Measurements from ENCODE around the gene NR3C2.

NR3C2 gene

GRCh38 chr4:148369919-148370318 is 72.3 kb downstream of the NR3C2 start:
- no peak overlapping the region for H3K4me3 Mint-ChIP-seq
- no peaks in the 10 kb centered on the region for H3K36me3 Mint-ChIP-seq
- H3K27me3 Mint-ChIP-seq = no peaks in the 10 kb centered on the region
- H3K4me1 Mint-ChIP-seq = peaks cover 8 to 20% of the 10 kb centered on the region in 2 donors
- H3K27ac Mint-ChIP-seq = no peak overlapping the region
- DNase-seq = no peak
- H3K9me3 Mint-ChIP-seq = peaks cover 0 to 1% of the 10 kb centered on the region in 2 donors
- no peak for ATAC-seq (replicated peaks)

DNA sequence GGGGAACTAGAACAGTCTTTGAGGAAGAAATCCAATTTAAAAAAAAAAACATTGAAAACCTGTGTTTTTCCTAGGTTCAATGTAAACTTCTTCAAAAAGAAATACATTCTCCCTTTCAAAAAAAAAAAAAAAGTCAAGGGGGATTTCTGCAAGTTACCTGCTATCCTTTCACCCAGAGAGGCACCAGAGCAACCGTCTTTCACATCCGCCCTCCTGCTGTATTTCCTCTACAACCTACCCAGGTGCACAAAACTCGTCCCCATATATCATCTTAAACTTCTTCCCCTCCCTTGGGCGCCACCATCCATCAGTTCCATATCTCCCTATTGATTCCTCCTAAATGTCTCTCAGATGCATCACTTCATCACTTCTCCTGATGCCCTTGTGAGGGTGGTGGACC is 74.5 kb downstream of the NR3C2 start:
- Mint-ChIP-seq H3K27me3 (no peaks in the 10 kb centered on the region), H3K9me3 (peaks cover 0 to 3% of the 10 kb centered on the region in 2 donors), H3K36me3 (no peaks in the 10 kb centered on the region), H3K27ac (no peak overlapping the region), H3K4me1 (peaks cover 6 to 20% of the 10 kb centered on the region in 2 donors), H3K4me3 (no peak overlapping the region)
- ATAC-seq (replicated peaks) = no peak
- DNase-seq = no peak

- no peaks in the 10 kb centered on the region for H3K27me3 Mint-ChIP-seq
- H3K4me1 Mint-ChIP-seq = peaks cover 6 to 20% of the 10 kb centered on the region in 2 donors
- no peaks in the 10 kb centered on the region for H3K36me3 Mint-ChIP-seq
- H3K27ac Mint-ChIP-seq = no peak overlapping the region
- no peak for ATAC-seq (replicated peaks)
- H3K4me3 Mint-ChIP-seq = no peak overlapping the region
- peaks cover 0 to 3% of the 10 kb centered on the region in 2 donors for H3K9me3 Mint-ChIP-seq
- DNase-seq = no peak
These were observed 76.0 kb downstream of the NR3C2 start for GRCh38 chr4:148366251-148366650.

GRCh38 chr4:148364525-148364924 is 77.7 kb downstream of the NR3C2 start:
- no peaks in the 10 kb centered on the region for H3K36me3 Mint-ChIP-seq
- H3K4me1 Mint-ChIP-seq = peaks cover 9 to 20% of the 10 kb centered on the region in 2 donors
- H3K27ac Mint-ChIP-seq = no peak overlapping the region
- H3K27me3 Mint-ChIP-seq = no peaks in the 10 kb centered on the region
- H3K4me3 Mint-ChIP-seq = no peak overlapping the region
- H3K9me3 Mint-ChIP-seq = peaks cover 0 to 3% of the 10 kb centered on the region in 2 donors
- ATAC-seq (replicated peaks) = no peak
- no peak for DNase-seq

DNA sequence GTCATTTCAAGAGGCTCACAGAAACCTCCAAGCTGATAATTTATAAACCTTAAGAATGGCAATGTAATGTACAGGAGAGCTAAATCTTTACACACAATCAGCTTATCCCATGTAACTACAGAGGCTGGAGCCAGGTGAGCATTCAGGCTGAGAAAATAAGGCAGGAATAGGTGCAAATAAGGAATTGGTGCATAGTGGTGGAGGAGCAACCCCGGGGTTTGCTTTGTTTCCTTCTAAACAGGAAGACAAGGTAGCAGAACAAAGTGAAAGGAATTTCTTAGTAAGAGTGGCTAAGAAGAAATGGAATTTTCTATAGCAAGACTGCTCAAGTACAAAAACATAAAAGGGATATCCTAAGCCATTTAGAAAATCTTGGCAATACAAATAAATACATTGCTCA is 82.4 kb downstream of the NR3C2 start:
- peaks cover 9 to 19% of the 10 kb centered on the region in 2 donors for H3K4me1 Mint-ChIP-seq
- no peaks in the 10 kb centered on the region for H3K27me3 Mint-ChIP-seq
- DNase-seq = no peak
- H3K36me3 Mint-ChIP-seq = peaks cover 0 to 1% of the 10 kb centered on the region in 2 donors
- H3K27ac Mint-ChIP-seq = no peak overlapping the region
- no peak overlapping the region for H3K4me3 Mint-ChIP-seq
- H3K9me3 Mint-ChIP-seq = peaks cover 0 to 2% of the 10 kb centered on the region in 2 donors
- ATAC-seq (replicated peaks) = no peak

GRCh38 chr4:148355442-148356123 is 86.6 kb downstream of the NR3C2 start:
- Mint-ChIP-seq H3K9me3 (no peaks in the 10 kb centered on the region), H3K36me3 (peaks cover 0 to 1% of the 10 kb centered on the region in 2 donors), H3K27me3 (no peaks in the 10 kb centered on the region), H3K4me1 (peaks cover 9 to 19% of the 10 kb centered on the region in 2 donors), H3K4me3 (no peak overlapping the region), H3K27ac (peak overlapping the region; percentile 87)
- DNase-seq (no peak), ATAC-seq (replicated peaks) (peak; percentile 61 to 64)

- no peaks in the 10 kb centered on the region for H3K9me3 Mint-ChIP-seq
- peaks cover 0 to 1% of the 10 kb centered on the region in 2 donors for H3K36me3 Mint-ChIP-seq
- DNase-seq (no peak), ATAC-seq (replicated peaks) (no peak)
- H3K27me3 Mint-ChIP-seq = no peaks in the 10 kb centered on the region
- H3K4me3 Mint-ChIP-seq = no peak overlapping the region
- peaks cover 6 to 14% of the 10 kb centered on the region in 2 donors for H3K4me1 Mint-ChIP-seq
- no peak overlapping the region for H3K27ac Mint-ChIP-seq
These were observed 88.0 kb downstream of the NR3C2 start for GRCh38 chr4:148354186-148354585.

GRCh38 chr4:148353571-148353970 is 88.6 kb downstream of the NR3C2 start:
- Mint-ChIP-seq H3K4me1 (peaks cover 3 to 19% of the 10 kb centered on the region in 2 donors), H3K9me3 (no peaks in the 10 kb centered on the region)
- ATAC-seq (replicated peaks) = no peak

GRCh38 chr4:148349153-148349552 is 93.1 kb downstream of the NR3C2 start:
- peaks cover 2 to 6% of the 10 kb centered on the region in 2 donors for H3K4me1 Mint-ChIP-seq
- peaks cover 0 to 2% of the 10 kb centered on the region in 2 donors for H3K36me3 Mint-ChIP-seq
- no peaks in the 10 kb centered on the region for H3K9me3 Mint-ChIP-seq
- DNase-seq (no peak), ATAC-seq (replicated peaks) (no peak)
- H3K27ac Mint-ChIP-seq = no peak overlapping the region
- no peaks in the 10 kb centered on the region for H3K27me3 Mint-ChIP-seq
- no peak overlapping the region for H3K4me3 Mint-ChIP-seq

More at GRCh38 chr4:148353571-148353970, 88.6 kb downstream of the NR3C2 start:
- peaks cover 0 to 2% of the 10 kb centered on the region in 2 donors for H3K36me3 Mint-ChIP-seq
- H3K27me3 Mint-ChIP-seq = no peaks in the 10 kb centered on the region
- no peak for DNase-seq
- H3K4me3 Mint-ChIP-seq = no peak overlapping the region
- H3K27ac Mint-ChIP-seq = no peak overlapping the region

- DNase-seq (no peak), ATAC-seq (replicated peaks) (no peak)
- Mint-ChIP-seq H3K27me3 (no peaks in the 10 kb centered on the region), H3K9me3 (no peaks in the 10 kb centered on the region), H3K36me3 (peaks cover 0 to 2% of the 10 kb centered on the region in 2 donors), H3K4me1 (peaks cover 2 to 6% of the 10 kb centered on the region in 2 donors), H3K4me3 (no peak overlapping the region), H3K27ac (no peak overlapping the region)
These were observed 95.6 kb downstream of the NR3C2 start for GRCh38 chr4:148346657-148347056.

DNA sequence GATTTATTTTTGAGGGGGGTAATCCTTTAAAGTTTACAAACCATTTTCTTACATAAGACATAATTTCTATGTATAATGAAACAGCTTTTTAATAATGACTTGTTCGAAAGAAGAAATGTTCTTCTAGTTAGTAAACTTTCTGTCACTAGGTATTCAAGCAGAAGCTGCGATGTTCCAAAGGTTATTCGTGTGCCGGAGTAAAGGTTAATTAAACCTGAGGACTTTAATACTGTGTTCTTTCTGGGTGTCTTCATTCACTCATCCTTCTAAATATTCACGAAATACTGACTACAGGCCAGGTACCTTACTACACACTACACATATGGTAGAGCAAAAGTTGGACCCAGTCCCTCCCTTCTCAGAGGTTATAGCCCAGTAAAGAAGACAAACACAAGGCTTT is 96.7 kb downstream of the NR3C2 start:
- ATAC-seq (replicated peaks) (no peak), DNase-seq (no peak)
- H3K4me3 Mint-ChIP-seq = no peak overlapping the region
- H3K36me3 Mint-ChIP-seq = peaks cover 0 to 2% of the 10 kb centered on the region in 2 donors
- no peaks in the 10 kb centered on the region for H3K27me3 Mint-ChIP-seq
- H3K9me3 Mint-ChIP-seq = peaks cover 0 to 5% of the 10 kb centered on the region in 2 donors
- H3K27ac Mint-ChIP-seq = no peak overlapping the region
- peaks cover 2 to 6% of the 10 kb centered on the region in 2 donors for H3K4me1 Mint-ChIP-seq

DNA sequence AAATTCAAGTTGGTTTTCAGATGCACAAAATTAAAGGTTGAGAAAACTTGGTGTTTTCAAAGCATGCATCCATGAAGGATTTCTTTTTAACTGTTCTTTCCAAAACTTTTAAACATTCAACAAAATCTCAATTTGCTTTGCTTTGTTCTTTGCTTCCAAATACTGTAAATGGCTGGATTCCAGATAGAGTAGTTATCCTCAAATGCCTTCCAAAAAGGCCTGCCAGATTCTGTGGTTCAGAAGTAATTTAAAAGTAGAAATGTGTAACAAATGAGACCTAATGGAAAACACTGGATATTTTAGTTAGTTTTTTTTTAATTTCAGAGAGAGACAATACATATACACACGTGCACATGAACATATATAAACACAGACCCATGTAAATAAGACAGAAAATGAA is 97.3 kb downstream of the NR3C2 start:
- H3K27ac Mint-ChIP-seq = no peak overlapping the region
- ATAC-seq (replicated peaks) (no peak), DNase-seq (no peak)
- H3K36me3 Mint-ChIP-seq = peaks cover 5% of the 10 kb centered on the region in 2 donors
- H3K9me3 Mint-ChIP-seq = peaks cover 0 to 11% of the 10 kb centered on the region in 2 donors
- no peaks in the 10 kb centered on the region for H3K27me3 Mint-ChIP-seq
- H3K4me3 Mint-ChIP-seq = no peak overlapping the region
- H3K4me1 Mint-ChIP-seq = peaks cover 2 to 6% of the 10 kb centered on the region in 2 donors

DNA sequence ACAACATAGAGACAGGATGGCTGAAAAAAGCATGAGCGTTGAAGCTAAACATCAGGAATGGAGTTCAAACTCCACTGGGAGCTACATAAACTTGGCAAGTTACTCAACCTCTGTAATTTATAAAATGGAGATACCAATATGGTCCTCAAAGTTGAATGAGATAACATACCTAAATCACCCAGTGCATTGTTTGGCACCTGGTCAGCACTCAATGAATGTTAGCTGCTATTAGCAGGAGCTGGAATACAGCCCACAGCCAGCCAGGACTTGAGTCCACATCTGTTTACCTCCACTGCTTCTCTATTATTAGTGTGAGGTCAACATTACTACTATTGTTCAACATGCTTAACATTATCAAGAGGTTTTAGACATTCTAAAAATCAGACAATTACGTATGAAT is 97.9 kb downstream of the NR3C2 start:
- Mint-ChIP-seq H3K4me1 (peaks cover 2 to 6% of the 10 kb centered on the region in 2 donors), H3K27ac (no peak overlapping the region), H3K4me3 (no peak overlapping the region), H3K9me3 (peaks cover 0 to 12% of the 10 kb centered on the region in 2 donors), H3K27me3 (no peaks in the 10 kb centered on the region), H3K36me3 (peaks cover 5 to 6% of the 10 kb centered on the region in 2 donors)
- DNase-seq (no peak), ATAC-seq (replicated peaks) (no peak)

- Mint-ChIP-seq H3K4me3 (no peak overlapping the region), H3K27ac (no peak overlapping the region), H3K4me1 (peaks cover 0 to 2% of the 10 kb centered on the region in 2 donors), H3K27me3 (no peaks in the 10 kb centered on the region), H3K36me3 (peaks cover 4 to 6% of the 10 kb centered on the region in 2 donors), H3K9me3 (peaks cover 0 to 12% of the 10 kb centered on the region in 2 donors)
- DNase-seq = no peak
- no peak for ATAC-seq (replicated peaks)
These were observed 100.0 kb downstream of the NR3C2 start for GRCh38 chr4:148341980-148342800.

DNA sequence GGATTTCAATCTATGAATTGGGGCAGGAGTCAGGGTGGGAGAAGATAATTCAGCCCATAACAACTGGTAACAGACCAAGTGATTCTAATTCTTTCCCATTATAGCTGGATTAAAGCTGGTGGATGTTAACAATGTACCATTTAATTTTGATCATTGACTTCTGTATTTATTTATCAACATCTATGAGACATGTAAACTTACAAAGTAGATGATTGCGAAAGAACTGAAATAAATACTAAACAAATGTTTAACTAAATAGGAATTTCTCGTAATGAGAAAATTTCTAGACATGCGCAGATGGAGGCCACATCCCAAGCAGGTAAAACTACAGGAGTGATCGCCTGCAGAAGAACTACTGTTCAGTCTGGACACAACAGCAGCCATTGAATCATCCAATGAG is 107.1 kb downstream of the NR3C2 start:
- Mint-ChIP-seq H3K36me3 (peaks cover under 1 to 7% of the 10 kb centered on the region in 2 donors), H3K4me1 (no peaks in the 10 kb centered on the region), H3K27ac (no peak overlapping the region), H3K4me3 (no peak overlapping the region), H3K9me3 (peaks cover 0 to 4% of the 10 kb centered on the region in 2 donors), H3K27me3 (no peaks in the 10 kb centered on the region)
- ATAC-seq (replicated peaks) = no peak
- DNase-seq = no peak
